ENCODE measurements around the gene DENND4A.
A peak's percentile ranks its signal among the peaks of the same experiment; 100 is the strongest.
"Not testable (repeated sequence)": the region's sequence is repeated elsewhere in the genome, so short reads cannot be mapped to it uniquely, and the experiment has no call there.

DENND4A gene

DNA sequence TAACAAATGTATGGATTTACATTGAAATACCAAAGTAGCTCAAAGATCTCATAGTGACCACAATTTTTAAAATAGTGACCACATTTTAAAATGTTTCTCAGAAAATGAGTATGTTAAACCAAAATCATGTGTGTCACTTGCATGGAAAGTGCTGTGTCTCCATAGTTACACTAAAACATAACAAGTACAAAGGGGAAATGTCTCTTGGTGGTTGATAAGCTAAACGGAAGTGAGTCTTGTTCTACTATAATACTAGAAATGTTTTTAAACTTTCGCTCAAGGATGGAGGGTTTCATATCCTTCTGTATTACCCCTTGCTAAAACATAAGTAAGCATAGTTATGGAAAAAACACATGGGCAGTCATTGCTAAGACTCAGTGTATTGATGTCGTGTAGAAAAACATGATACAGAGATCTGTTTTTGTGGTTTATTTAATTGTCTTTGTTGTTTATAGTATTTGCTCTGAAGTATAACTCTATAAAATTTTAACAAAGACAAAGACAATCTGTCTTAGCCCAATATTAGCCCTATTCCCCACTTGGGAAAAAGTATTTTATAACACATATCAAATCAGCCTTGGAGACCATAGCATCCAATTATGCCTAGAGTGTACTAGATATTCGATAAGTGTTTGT, 27.0 kb upstream of the DENND4A start:
- no peak for DNase-seq

DNA sequence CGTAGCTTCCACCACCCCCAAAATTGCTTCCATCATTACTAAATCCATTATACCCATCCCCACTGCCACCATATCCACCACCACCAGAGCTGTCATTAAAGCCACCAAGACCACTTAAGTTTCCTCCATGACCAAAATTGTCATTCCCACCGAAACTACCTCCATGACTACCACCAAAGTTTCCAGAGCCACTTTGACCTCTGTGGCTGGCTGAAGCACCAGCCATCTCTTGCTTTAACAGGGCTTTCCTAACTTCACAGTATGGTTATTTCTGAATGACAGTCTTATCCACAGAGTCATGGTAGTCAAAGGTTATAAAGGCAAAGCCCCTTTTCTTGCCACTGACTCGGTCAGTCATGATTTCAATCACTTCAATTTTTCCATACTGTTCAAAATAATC, 24.3 kb upstream of the DENND4A start:
- no peak for DNase-seq

DNA sequence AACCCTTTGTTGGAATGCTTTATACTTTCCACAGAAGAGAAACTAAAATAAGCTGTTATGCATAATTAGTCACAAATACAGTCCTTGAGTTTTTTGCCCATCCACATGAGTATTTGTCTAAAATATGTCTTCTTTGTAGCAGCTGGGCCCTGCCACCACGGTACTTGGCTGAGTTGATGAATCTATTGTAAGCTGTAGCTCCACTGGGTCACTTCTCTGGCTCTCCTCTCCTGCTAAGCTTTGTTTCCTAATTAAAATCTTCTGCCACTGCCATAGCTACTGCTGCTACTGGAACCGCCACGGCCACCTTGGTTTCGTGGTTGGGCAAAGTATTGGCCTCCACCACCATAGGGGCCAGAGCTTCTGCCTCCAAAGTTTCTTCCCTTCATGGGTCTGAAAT, 23.9 kb upstream of the DENND4A start:
- DNase-seq = not testable (repeated sequence)

DNA sequence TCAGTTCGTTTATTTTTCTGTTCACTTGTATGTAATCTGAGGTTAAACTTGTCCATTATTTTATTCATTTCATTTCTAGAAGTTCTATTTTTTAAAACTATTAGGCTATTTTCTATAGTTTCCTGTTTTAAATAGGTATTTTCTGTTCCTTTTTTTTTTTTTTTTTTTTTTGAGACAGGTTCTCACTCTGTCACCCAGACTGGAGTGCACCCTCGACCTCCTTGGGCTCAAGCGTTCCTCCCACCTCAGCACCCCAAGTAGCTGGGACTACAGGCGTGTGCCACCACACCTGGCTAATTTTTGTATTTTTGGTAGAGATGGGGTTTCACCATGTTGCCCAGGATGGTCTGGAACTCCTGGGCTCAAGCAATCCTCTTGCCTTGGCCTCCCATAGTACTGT, 22.2 kb upstream of the DENND4A start:
- not testable (repeated sequence) for DNase-seq

DNA sequence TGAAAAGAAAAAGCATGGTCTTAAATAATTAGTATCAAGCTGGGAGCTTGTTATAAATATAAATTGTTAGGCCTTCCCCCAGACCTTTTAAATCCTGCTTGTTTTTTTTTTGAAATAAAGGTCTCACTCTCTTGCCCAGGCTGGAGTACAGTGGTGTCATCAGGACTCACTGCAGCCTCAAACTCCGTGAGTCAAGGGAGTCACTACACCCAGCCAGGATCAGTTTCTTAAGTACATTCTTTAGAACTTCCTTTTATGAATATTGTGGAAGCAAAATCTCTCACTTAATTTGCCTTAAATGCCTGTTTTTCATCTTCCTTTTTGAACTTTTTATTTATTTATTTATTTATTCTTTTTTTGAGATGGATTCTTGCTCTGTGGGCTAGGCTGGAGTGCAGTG, 20.8 kb upstream of the DENND4A start:
- DNase-seq = no peak

DNA sequence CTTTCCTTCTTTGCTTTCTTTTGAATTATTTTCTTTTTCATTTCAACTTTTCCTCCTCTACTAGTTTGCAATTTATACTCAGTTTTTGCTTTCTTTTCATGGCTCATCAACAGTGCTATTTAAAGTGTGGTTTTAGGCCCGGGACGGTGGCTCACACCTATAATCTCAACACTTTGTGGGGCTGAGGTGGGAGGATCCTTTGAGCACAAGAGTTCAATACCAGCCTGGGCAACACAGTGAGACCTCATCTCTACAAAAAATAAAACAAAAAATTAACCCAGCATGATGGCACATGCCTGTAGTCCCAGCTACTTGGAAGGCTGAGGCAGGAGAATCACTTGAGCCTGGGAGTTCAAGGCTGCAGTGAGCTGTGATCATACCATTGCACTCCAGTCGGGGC, 20.4 kb upstream of the DENND4A start:
- DNase-seq = no peak

DNA sequence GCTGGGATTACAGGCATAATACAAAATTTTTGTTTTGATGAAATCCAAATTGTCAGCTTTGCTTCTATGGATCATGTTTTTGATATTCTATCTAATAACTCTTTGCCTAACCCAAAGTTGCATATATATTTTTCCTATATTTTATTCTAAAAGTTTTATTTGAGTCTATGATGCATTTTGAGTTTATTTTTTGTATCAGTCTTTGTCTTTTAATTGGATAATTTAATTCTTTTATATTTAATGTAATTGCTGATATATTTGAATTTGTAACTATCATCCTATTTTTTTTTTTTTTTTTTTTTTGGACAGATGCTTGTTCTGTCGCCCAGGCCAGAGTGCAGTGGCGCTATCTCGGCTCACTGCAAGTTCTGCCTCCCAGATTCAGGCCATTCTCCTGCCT, 19.7 kb upstream of the DENND4A start:
- no peak for DNase-seq

DNA sequence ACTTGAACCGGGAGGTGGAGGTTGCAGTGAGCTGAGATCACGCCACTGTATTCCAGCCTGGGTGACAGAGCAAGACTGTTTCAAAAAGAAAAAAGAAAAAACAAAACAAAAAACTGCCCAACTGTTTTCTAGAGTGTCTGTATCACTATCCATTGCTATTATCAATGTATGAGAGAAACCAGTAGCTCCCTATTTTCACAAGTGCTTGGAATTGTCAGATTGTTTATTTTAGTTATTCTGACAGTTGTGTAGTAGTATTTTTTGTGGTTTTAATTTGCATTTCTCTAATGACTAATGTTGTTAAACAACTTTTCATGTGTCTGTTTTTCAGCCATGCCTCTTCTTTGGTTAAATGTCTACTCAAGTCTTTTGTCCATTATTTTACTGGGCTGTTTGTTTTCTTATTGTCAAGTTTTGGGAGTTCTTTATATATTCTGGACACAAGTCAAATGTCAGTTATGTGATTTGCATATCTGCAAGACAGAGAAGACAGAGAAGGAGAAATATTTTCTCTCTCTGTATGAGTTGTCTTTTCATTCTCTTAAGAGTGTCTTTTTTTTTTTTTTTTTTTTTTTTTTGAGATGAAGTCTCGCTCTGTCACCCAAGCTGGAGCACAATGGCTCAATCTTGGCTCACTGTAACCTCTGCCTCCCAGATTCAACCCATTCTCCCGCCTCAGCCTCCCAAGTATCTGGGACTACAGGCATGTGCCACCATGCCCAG, 19.1 kb upstream of the DENND4A start:
- DNase-seq = not testable (repeated sequence)

DNA sequence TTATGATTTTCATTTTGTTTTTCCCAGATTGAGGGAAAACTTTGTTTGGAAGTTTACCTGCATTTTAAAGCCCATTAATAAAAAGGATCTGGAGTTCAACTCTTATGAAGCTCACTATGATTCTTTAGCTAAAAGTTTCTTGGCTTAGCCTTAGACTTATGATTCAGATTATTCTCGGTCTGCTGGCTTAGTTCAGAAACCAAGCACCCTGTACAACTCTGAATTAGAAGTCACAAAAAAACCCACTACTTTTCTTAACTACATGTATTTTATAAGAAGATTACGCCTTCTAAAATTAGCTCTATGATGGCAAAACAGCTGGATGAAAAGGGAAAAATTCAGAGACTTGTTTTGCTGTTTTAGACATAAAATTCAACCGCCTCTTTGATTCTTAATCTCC, 14.3 kb upstream of the DENND4A start:
- no peak for DNase-seq

DNA sequence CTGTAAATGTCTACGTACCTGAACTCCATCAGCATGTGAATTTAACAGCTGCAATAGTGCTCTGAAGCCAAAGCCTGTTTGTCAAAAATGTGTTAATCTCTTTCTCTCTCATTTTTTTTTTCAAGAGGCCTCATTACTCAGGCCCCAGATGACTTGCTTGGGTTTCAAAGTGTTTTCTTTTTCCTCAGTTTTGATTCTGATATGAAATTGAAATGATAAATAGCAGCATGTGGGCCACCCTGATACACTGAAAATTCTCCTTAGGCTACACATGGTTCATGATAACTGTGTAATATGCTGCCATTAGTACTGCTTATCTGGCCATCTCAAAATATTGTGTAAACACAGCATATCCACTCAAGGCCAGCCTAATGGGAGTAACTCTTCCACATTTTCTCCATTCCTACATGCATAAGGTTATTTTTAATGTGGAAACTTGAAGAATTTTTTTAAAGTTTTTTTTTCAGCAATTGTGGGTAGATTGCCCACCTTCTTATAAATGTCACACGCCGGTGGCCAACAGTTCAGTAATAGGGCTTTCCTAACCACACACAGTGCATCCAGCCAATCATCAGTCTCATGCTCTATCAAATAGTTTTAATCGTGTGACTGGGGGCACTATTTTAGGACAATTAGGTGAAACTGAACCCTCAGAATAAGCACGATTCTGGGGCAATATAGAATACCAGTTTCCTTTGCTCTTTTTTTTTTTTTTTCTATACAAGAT, 13.1 kb upstream of the DENND4A start:
- DNase-seq = no peak

DNA sequence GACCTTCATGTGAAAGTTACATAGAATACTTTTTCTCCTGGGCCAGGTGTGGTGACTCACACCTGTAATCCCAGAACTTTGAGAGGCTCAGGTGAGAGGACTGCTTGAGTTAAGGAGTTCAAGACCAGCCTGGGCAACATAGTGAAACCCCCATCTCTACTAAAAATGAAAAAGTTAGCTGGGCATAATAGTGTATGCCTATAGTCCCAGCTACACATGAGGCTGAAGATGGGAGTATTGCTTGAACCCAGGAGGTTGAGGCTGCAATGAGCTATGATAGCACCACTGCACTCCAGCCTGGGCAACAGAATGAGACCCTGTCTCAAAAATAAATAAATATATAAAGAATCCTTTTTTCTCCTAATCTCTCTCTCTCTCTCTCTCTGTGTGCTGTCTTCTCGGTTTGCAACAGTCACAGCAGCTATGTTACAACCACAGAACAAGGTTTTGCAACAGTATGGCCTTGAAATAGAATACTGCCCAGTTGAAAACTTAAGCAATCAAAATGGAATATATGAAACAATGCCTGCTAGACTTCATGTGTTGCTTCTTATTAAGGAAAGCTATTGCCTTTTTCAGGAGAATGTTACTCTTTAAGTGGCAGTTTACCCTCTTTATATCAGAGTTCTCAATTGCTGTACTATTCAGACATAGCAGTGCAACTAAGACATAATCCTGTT, 12.3 kb upstream of the DENND4A start:
- no peak for DNase-seq

DNA sequence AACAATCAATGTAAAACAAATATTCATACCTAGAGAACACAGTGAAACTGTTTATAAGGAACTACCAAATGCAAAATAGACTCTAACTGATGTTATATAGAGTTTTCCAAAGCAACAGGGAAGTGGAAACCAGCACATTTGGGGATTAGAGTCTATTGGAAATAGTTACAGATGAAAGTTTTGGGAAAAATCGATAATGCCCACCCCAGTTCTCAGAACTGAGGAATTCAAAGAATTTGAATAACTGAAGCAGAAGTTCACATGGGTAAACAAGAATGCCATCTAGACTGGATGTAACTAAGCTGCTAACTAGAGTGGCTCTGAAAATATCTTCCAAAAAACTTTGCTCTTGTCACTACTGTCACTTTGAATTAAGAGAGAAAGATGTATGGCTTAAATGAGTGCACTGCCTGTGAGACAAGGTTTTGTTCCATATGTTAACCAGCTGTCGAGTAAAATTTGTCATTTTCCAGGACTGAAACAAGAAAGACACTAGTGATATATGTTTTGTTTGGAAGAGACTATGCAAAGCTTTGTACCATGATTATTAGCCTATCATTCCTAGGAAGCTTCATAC, 9.2 kb upstream of the DENND4A start:
- DNase-seq = no peak

DNA sequence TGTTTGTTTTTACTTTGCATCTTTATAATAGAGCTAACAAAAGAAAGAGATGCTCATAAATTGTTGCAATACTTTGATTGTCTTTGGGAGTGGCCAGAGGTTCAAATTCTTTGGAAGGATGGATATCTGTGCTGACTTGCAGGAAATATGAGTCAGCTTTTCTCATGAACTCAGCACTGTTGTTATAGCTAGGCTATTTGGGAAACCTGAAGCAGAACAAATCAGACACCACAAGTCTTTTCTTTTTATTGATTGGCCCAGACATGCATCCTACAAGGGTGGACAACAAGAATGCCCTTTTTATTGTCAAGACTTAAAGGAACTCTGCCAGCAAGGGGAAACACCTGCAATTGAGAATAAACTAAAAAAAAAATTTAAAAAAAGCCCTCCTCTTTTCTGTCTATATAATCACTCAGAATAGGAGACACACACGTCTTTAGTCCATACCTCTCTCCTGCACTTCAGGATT, 4.6 kb upstream of the DENND4A start:
- no peak for DNase-seq

DNA sequence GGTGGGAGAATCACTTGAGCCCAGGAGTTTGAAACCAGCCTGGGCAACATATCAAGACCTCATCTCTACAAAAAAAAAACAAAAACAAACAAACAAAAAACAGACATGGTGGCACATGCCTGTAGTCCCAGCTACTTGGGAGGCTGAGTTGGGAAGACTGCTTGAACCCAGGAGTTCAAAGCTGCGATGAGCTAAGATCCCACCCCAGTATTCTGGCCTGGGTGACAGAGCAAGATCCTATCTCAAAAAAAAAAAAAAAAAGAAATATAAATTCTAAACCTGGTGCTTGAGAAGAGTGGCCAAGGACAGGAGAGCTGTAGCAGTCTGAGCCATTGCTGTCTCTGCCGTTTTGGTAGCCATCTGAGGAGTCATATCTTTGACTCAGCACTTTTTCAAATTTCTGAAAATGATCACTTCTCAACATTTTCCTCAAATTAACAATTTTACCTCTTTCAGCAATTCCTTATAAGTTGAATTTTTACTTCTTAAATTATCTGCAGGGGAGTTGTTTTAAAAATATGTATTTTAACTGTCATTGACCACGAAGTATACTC, 3.6 kb upstream of the DENND4A start:
- DNase-seq = no peak

DNA sequence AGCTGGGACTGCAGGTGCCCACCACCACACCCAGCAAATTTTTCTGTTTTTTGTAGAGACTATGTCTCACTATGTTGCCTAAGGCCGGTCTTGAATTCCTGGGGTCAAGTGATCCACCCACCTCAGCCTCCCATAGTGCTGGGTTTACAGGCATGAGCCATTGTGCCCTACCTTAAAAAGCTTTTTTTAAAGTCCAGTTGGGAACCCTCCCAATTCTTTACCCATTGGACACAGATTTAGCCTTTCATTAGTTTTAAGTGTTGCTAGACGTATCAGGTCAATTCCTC, 1.7 kb upstream of the DENND4A start:
- no peak for DNase-seq

DNA sequence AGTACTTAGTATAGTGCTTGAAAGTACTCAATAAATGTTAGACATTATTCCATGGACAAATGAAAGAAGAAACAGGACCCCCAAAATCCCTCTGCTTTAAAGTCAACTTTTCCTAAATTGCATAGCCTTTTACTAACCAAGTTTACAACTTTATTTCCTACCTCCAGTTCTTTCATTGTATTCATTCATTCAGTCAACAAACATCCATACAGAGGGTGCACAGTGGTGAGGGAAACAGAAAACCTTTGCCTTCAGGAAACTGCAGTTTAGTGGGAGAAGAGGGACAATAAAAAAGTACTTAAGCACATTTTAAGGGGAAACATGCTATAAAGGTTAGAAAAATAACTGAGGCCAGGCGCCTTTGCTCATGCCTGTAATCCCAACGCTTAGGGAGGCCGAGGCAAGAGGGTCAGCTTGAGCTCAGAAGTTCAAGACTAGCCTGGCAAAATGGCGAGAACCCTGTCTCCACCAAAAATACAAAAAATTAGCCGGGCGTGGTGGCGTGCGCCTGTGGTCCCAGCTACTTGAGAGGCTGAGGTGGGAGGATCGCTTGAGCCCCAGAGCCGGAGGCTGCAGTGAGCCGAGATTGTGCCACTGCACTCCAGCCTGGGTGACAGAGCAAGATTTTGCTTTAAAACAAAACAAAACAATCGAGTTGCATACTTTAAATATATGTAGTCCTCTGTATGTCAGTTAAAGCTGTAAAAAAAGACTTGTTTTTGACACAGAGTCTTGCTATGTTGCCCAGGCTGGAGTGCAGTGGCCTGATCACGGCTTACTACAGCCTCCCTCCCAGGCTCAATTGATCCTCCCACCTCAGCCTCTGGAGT, 1.1 kb upstream of the DENND4A start:
- DNase-seq = no peak

DNA sequence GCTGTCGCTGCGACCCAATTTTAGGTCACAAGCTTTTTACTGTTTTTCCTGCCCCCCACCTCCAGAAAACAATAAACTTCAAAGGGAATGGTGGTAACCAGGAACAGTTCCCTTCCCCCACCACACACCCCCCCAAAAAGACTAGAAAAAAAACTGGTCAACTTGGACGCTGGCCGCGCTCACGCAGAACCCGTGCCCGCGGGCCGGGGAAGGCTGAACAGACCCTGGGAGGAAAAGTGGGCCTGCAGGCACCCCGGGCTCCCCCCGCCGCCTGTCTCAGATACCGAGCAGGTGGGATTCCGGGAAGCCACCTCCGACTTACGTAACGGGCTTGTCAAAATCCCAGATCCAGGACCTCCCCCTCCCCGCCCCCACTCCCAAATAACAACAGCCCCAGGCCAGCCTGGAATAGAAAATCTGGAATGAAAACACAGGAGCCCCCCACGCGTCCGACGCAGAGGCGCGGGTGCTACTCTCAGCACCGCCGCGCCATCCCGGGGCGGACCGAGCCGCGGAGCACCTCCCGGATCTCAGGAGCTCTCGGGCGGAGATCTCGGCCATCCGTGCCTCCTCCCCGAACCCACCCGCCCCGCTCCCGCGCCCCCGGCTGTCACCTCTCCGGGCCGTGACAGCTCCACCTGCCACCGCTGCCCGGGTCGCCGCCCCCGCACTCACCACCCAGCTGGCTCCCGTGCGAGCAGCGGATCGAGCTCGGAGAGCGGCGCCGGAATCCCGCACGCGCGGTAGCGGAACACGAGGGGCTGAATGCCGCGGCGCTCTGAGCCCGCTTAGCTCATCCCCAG, 557 bp downstream of the DENND4A start:
- DNase-seq = peak; percentile 88

DNA sequence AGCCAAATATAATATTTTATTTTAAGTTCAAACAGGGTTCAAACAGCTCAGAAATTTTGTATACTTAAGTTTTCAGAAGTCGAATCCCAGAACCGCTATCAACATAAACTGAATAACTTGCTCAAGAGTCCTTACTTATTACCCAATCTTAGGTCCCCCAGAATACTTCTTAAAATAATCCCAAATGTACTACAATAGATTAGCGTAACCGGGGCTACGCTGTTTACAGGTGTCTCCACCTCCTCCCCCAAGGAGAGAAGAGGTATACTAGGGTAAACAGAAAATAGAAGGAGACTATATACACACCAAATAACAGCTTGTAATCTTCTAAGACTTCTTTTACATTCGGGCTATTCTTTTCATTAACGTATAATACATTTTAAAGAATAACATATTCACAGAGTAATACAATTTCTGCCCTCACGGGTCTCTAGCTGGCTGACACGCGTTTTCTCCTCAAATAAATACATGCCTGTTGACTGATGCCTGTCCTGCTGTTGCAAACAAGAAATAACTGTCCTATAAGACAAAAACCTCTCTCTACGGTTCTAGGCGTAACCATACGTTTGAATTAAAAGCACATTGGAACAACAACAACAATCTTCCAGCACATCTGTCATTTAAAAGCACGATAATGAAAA, 1.3 kb downstream of the DENND4A start:
- DNase-seq = no peak

DNA sequence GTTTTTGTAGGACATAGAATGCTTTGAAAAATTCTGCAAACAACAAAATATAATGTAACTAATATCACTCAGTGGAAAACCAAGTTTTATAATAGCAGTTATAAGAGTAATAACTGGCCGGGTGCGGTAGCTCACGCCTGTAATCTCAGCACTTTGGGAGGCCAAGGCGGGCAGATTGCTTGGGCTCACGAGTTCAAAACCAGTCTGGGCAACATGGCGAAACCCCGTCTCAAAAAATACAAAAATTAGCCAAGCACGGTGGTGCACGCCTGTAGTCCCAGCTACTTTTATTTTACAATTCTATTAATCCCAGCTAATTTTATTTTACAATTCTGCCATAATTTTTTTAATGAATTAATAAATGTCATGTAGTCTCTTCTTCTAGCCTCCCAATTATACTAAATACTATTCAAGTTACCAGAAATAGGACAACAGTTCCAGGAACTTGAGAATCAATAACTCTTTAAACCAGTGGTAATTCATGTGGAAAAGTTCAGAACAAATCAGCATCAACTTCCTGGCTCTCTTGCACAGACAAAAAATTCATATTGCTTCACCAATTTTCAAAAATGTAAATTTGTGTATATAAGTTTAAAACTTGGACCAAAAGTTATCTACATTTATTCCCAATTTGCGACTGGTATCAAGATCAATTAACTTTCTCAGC, 2.2 kb downstream of the DENND4A start:
- no peak for DNase-seq

DNA sequence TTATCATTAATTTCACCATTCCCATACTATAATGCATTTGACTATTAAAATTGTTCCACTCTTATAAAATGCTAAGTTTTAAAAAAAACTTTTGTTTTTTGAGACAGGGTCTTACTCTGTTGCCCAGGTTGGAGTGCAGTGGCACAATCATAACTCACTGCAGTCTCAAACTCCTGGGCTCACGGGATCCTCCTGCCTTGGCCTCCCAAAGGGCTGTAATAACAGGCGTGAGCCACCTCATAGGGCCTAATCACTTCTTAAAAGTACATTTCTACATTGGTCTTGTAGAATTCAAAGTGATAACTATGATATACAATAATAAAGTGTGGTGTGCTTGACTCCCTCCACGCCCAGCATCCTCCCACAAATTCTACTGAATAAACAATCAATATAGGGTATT, 3.0 kb downstream of the DENND4A start:
- no peak for DNase-seq
